Activated CD4-positive, alpha-beta T cell treated with anti-CD3 and anti-CD28 coated beads for 1 hour (primary cell): ENCODE data around the gene FURIN.
"Not testable (repeated sequence)": the region's sequence is repeated elsewhere in the genome, so short reads cannot be mapped to it uniquely, and the experiment has no call there.

Experiments
- DNase-seq: peaks from one replicate; pipeline ENCODE4 v3.0.0-alpha.2; 2020

Gene FURIN

DNA sequence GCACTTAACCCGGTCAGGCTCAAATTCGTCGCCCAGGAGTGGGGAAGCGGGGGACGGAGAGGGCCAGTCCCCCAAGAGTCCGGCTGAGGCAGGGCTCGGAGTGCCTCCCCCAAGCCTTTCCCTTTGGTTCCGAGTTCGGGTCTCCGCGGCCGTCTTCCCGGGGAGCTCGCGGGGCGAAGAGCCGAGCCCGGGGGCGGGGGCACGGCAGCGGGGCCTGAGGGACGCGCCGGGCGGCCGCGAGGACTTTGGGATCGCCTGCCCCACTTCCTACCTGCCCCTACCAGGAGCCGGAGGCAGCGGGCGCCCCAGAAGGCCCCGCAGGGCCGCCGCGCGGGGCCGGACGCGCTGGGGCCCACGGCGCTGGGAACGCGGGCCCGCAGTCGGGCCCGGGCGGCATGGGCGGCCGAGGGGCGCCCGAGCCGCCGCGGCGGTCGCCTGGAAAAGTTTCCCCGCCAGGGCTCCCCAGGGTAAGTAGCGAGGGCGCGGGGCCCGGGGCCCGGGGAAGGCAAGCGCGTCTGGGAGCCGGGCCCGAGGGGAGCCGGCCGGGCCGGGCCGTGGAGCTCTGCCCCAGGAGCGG lies 2.8 kb downstream of the FURIN start:
- DNase-seq = no peak

DNA sequence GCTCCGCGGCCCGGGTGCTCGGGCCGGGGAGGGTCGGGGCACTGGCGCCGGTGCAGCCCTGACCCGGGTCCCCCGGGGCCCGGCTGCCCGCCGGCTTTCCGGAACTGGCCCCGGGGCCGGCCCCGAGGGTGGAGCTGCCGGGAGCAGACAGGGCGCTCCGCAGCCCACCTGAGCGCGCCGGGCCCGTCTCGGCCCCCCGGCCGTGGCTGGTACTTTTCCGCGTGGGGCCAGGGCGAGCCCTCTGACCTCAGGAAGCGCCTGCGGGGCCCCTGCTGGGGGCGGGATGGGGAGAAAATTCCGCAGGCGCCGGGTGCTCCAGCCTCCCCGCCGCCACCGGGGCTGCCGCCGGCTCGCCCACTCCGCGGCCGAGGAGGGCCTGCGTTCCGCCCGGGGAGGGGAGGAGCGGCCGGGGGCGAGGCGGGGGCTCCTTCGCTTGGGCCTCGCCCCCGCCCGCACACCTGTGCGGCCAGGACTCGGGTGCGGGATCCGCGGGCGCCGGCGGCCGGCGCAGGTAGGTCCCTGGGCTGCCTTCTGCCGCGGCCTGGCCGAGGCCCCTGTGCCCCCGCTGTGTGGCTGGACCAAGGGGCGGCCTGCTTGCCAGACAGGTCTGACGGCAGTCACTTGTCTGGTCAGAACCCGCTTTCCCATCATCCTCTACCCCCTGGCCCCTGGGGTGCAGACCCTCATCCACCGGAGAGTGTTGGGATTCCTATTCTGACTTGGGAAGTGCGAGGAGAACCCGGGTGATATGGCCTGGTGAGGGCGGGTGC lies 3.5 kb downstream of the FURIN start:
- DNase-seq = no peak

DNA sequence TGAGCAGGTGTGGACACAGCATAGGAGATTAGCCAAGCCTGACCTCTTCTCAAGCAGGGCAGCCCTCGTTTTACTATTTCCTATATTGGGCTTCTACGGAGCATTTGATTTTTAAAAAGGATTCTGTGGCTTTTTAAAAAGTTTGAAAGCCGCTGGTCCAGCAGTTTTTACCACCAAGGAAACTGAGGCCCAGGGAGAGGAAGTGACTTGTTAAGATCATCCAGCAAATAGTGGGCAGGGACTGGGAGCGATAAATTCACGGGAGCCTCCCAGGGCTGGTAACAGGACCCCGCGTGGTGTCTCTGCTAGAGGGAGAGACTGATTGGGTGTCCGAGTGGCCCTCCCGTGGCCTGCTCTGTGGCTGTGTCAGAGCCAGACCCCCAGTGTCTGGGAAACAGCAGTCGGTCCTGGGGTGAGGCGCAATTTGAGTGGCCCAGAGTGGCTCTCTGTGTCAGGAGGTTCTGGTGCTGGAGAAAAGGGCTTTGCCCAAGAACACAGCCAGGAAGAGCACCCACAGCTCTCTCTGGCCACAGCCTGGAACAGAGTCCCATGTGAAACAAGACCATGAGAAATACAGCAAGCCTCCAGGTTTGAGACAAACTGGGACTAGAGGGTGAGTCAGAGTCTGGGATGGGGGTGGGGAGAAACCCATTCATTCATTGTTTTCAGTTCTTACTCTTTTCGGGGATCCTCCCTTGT lies 4.2 kb downstream of the FURIN start:
- no peak for DNase-seq

- DNase-seq = no peak
Observed at GRCh38 chr15:90873488-90873997, 5.2 kb downstream of the FURIN start.

GRCh38 chr15:90873998-90874605 lies 5.7 kb downstream of the FURIN start:
- no peak for DNase-seq

GRCh38 chr15:90874986-90875385 lies 6.6 kb downstream of the FURIN start:
- not testable (repeated sequence) for DNase-seq

DNA sequence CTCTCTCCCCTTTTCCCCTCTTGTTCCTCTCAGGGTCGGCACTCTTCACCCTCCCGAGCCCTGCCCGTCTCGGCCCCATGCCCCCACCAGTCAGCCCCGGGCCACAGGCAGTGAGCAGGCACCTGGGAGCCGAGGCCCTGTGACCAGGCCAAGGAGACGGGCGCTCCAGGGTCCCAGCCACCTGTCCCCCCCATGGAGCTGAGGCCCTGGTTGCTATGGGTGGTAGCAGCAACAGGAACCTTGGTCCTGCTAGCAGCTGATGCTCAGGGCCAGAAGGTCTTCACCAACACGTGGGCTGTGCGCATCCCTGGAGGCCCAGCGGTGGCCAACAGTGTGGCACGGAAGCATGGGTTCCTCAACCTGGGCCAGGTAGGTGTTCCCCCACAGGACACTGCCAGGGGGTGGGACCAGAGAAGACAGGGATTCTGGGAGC lies 7.2 kb downstream of the FURIN start:
- no peak for DNase-seq

DNA sequence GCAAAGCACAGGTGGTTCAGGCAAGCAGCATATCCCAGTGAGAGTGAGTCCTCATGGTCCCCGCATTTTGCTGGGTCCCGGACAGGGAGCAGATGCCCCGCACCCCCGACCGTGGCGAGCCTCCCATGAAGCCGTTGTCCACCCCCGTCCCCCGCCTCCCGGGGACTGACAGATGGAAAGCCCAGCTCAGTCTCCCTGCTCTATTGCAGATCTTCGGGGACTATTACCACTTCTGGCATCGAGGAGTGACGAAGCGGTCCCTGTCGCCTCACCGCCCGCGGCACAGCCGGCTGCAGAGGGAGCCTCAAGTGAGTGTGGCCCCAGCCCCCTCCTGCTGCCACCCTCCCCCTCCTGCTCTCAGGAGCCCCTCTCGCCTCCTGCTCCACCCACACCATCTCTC lies 7.7 kb downstream of the FURIN start:
- no peak for DNase-seq

- no peak for DNase-seq
Observed at GRCh38 chr15:90876512-90877170, 8.3 kb downstream of the FURIN start.

DNA sequence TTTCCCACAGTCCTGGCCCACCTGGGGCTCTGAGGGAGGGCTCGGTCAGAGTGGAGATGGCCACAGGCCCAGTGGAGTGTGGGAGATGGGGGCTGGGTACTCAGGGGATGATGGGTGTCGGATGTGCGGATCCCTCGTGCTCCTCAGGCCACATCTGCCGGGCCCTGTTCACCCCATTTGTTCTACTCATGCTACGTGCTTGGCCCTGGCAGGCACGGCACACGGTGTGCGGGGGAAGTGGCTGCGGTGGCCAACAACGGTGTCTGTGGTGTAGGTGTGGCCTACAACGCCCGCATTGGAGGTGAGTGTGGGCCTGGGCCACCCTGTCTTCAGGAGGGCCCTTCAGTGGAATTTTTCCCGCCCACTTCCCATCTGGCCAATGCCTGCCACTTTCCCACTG lies 8.9 kb downstream of the FURIN start:
- DNase-seq = no peak

GRCh38 chr15:90877996-90878395 lies 9.6 kb downstream of the FURIN start:
- no peak for DNase-seq

DNA sequence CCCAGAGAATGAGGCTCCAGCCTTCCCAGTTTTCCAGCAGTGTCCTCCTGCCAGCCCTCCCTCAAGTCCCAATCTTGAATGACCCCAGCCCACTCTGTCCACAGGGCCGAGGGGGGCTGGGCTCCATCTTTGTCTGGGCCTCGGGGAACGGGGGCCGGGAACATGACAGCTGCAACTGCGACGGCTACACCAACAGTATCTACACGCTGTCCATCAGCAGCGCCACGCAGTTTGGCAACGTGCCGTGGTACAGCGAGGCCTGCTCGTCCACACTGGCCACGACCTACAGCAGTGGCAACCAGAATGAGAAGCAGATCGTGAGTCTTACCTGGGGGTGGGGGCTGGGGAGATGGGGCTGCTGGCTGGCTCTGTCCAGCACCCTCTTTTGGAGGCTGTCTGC lies 10.3 kb downstream of the FURIN start:
- DNase-seq = no peak

- DNase-seq = no peak
Observed at GRCh38 chr15:90879730-90880366, 11.5 kb downstream of the FURIN start.

DNA sequence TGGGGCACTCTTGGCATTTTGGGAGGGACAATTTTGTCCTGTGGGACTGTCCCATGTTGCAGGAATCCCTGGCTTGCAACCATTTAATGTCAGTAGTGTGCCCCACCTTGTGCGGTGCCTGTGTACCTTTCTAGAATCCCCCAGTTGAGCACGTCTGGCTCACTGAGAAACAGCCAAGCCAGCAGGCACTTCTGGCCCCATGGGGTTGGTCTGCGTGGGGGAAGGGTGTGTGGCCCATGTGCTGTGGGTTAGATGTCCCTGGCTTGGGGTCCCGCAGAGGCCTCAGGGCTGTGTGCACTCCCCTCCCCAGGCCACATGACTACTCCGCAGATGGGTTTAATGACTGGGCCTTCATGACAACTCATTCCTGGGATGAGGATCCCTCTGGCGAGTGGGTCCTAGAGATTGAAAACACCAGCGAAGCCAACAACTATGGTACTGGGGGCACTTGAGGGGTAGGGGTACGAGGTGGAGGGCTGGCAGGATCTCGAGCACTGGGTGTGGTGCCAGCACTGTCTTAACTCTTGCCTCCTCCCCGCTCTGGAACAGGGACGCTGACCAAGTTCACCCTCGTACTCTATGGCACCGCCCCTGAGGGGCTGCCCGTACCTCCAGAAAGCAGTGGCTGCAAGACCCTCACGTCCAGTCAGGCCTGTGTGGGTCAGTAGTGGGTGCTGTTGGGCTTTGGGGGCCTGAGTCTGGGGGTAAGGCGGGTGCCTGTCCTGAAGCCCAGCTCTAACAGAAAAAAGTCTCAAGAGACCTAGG lies 12.2 kb downstream of the FURIN start:
- DNase-seq = no peak

DNA sequence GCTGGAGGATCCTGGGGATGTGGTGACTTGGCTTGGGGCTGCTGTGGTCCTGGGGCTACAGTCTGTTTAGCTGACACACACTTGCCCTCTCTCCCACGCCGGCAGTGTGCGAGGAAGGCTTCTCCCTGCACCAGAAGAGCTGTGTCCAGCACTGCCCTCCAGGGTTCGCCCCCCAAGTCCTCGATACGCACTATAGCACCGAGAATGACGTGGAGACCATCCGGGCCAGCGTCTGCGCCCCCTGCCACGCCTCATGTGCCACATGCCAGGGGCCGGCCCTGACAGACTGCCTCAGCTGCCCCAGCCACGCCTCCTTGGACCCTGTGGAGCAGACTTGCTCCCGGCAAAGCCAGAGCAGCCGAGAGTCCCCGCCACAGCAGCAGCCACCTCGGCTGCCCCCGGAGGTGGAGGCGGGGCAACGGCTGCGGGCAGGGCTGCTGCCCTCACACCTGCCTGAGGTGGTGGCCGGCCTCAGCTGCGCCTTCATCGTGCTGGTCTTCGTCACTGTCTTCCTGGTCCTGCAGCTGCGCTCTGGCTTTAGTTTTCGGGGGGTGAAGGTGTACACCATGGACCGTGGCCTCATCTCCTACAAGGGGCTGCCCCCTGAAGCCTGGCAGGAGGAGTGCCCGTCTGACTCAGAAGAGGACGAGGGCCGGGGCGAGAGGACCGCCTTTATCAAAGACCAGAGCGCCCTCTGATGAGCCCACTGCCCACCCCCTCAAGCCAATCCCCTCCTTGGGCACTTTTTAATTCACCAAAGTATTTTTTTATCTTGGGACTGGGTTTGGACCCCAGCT lies 13.0 kb downstream of the FURIN start:
- no peak for DNase-seq

- DNase-seq = no peak
Observed at GRCh38 chr15:90881978-90882721, 13.8 kb downstream of the FURIN start.

DNA sequence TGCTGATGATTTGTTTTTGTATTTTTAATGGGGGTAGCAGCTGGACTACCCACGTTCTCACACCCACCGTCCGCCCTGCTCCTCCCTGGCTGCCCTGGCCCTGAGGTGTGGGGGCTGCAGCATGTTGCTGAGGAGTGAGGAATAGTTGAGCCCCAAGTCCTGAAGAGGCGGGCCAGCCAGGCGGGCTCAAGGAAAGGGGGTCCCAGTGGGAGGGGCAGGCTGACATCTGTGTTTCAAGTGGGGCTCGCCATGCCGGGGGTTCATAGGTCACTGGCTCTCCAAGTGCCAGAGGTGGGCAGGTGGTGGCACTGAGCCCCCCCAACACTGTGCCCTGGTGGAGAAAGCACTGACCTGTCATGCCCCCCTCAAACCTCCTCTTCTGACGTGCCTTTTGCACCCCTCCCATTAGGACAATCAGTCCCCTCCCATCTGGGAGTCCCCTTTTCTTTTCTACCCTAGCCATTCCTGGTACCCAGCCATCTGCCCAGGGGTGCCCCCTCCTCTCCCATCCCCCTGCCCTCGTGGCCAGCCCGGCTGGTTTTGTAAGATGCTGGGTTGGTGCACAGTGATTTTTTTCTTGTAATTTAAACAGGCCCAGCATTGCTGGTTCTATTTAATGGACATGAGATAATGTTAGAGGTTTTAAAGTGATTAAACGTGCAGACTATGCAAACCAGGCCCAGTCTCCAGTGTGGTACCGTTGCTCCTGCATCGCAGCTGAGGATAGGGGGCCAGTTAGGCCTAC lies 14.6 kb downstream of the FURIN start:
- DNase-seq = no peak

GRCh38 chr15:90883526-90883975 lies 15.2 kb downstream of the FURIN start:
- no peak for DNase-seq
